ENCODE data around the gene C8G.

DNA sequence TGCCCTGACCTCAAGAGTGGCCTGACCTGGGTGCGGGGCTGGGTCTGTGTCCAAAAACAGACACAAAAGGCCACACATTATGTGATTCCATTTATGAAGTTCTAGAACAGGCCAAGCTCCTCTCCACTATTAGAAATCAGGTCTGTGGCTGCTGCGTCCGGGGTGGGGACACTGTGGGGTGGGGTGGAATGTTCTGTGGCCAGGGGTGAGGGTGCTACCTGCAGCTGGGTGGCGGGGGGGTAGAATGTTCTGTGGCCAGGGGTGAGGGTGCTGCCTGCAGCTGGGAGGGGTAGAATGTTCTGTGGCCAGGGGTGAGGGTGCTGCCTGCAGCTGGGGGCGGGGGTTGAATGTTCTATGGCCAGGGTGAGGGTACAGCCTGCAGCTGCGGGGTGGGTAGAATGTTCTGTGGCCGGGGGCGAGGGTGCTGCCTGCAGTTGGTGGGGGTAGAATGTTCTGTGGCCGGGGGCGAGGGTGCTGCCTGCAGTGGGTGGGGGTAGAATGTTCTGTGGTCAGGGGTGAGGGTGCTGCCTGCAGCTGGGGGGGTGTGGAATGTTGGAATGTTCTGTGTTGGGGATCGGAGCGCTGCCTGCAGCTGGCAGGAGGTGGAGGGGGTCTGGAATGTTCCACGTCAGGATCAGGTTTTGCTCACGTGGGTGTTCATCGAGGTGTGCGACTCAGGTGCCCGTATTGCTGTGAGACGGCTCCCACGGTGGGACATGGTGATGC, 15.3 kb downstream of the C8G start:
- TF ChIP-seq CREB1 (IDR thresholded peaks at IDR 0.05; ENCODE audit: low read depth) (no peak), CEBPB (IDR thresholded peaks at IDR 0.05) (no peak), TAF1 (IDR thresholded peaks at IDR 0.05; ENCODE audit: low read depth) (no peak), EP300 (IDR thresholded peaks at IDR 0.05; ENCODE audit: borderline replicate concordance) (no peak), YY1 (IDR thresholded peaks at IDR 0.05; ENCODE audit: low read depth) (no peak), RAD21 (IDR thresholded peaks at IDR 0.05; ENCODE audit: low read depth) (no peak), NFIC (IDR thresholded peaks at IDR 0.05) (no peak), TEAD4 (IDR thresholded peaks at IDR 0.05) (no peak), TCF12 (IDR thresholded peaks at IDR 0.05; ENCODE audit: low read depth) (no peak), ZBTB7A (IDR thresholded peaks at IDR 0.05; ENCODE audit: low read depth) (no peak), EGR1 (IDR thresholded peaks at IDR 0.05) (no peak), FOXM1 (IDR thresholded peaks at IDR 0.05; ENCODE audit: borderline replicate concordance, low read depth) (no peak)
- TF ChIP-seq, protein P1, sequence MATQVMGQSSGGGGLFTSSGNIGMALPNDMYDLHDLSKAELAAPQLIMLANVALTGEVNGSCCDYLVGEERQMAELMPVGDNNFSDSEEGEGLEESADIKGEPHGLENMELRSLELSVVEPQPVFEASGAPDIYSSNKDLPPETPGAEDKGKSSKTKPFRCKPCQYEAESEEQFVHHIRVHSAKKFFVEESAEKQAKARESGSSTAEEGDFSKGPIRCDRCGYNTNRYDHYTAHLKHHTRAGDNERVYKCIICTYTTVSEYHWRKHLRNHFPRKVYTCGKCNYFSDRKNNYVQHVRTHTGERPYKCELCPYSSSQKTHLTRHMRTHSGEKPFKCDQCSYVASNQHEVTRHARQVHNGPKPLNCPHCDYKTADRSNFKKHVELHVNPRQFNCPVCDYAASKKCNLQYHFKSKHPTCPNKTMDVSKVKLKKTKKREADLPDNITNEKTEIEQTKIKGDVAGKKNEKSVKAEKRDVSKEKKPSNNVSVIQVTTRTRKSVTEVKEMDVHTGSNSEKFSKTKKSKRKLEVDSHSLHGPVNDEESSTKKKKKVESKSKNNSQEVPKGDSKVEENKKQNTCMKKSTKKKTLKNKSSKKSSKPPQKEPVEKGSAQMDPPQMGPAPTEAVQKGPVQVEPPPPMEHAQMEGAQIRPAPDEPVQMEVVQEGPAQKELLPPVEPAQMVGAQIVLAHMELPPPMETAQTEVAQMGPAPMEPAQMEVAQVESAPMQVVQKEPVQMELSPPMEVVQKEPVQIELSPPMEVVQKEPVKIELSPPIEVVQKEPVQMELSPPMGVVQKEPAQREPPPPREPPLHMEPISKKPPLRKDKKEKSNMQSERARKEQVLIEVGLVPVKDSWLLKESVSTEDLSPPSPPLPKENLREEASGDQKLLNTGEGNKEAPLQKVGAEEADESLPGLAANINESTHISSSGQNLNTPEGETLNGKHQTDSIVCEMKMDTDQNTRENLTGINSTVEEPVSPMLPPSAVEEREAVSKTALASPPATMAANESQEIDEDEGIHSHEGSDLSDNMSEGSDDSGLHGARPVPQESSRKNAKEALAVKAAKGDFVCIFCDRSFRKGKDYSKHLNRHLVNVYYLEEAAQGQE (IDR thresholded peaks at IDR 0.05; ENCODE audit: low read depth) = no peak
- TF ChIP-seq, protein P2, sequence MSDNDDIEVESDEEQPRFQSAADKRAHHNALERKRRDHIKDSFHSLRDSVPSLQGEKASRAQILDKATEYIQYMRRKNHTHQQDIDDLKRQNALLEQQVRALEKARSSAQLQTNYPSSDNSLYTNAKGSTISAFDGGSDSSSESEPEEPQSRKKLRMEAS (IDR thresholded peaks at IDR 0.05) = no peak

Data from Ishikawa (cell line).